Suprapubic skin (tissue), 4 donors: ENCODE results near the gene SH3TC1. TPM values are rescaled to one million over a fixed set of nuclear protein-coding genes. Genes with fewer than 3 reads are reported as not detected.

Experiments
- DNase-seq, 2 donors: peaks; one replicate each; pipeline ENCODE4 v3.0.0-alpha.2; 2019; ENCODE audit warnings: low spot score in 2 of 2
- H3K27ac ChIP-seq: fragments of 200-600 bp; sonication (generic); one replicate; pipeline ENCODE4 v1.5.1; 2019
- H3K27me3 ChIP-seq: fragments of 200-600 bp; sonication (generic); one replicate; pipeline ENCODE4 v1.5.1; 2019
- H3K36me3 ChIP-seq: fragments of 200-600 bp; sonication (generic); one replicate; pipeline ENCODE4 v1.5.1; 2019
- H3K4me1 ChIP-seq: fragments of 200-600 bp; sonication (generic); one replicate; pipeline ENCODE4 v1.5.1; 2019
- H3K4me3 ChIP-seq: fragments of 200-600 bp; sonication (generic); one replicate; pipeline ENCODE4 v1.5.1; 2019; ENCODE audit warnings: mild to moderate bottlenecking
- H3K9me3 ChIP-seq: fragments of 200-600 bp; sonication (generic); one replicate; pipeline ENCODE4 v1.5.1; 2019
- EP300 ChIP-seq: sonication (generic); formaldehyde crosslinking; IDR thresholded peaks from one replicate; pipeline ENCODE4 v1.6.1; 2017; ENCODE audit warnings: antibody characterized with exemption
- POLR2A ChIP-seq, 2 donors: fragments of 450-650 bp; IDR thresholded peaks; one replicate each; pipeline ENCODE4 v1.6.1; 2017; ENCODE audit warnings: antibody characterized with exemption in 2 of 2, mild to moderate bottlenecking in 2 of 2, moderate library complexity in 2 of 2
- POLR2AphosphoS5 ChIP-seq, 3 donors: sonication (generic); formaldehyde crosslinking; IDR thresholded peaks; one replicate each; pipeline ENCODE4 v1.6.1; 2017; ENCODE audit warnings: antibody characterized with exemption in 3 of 3
- WGBS: methylation state at CpG from one replicate; pipeline ENCODE4 v1.1.5; 2018; 5-methylcytosine and 5-hydroxymethylcytosine counted together
- total RNA-seq, 4 donors: library from RNA; depleted of rRNA; stranded (reverse); fragments of >200 nt; gene quantifications; one replicate each; pipeline ENCODE4 v1.1.0, GENCODE V29; 2016
- TF ChIP-seq, protein P1 (sequence below), 2 donors: fragments of 200-600 bp in 1 of 2; fragments of 450-650 bp in 1 of 2; sonication (generic) in 1 of 2; IDR thresholded peaks; one replicate each; pipeline ENCODE4 v1.5.1; 2016 to 2019; ENCODE audit warnings: antibody characterized with exemption in 2 of 2, mild to moderate bottlenecking in 1 of 2, moderate library complexity in 1 of 2

Gene SH3TC1
- total RNA-seq, 4 donors from 2014 or later = 6.3 to 15.1 (median 9.9) TPM

DNA sequence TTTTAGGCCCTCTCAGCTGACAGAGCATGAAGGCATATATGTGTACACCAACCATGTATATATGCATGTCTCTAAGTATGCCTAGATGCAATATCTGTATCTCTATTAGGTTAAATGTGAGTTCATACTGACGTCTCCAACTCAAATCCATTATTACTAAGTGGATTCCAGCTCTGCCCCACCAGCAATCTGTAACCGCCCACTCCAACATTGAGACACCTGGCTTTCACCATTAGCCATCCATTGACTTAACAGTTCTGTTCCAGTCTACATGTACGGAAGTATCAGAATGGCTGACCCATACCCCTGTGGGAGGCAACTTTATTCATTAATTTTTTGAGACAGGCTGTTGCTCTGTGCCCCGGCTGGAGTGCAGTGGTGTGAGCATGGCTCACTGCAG lies 15.0 kb upstream of the SH3TC1 start:
- Histone ChIP-seq H3K27me3 (no peaks in the 10 kb centered on the region), H3K4me1 (peaks cover 59% of the 10 kb centered on the region)
- 78% methylated on average over 4 of the region's 4 CpGs for WGBS

GRCh38 chr4:8185295-8185694 lies 13.8 kb upstream of the SH3TC1 start:
- no peaks in the 10 kb centered on the region for H3K9me3 ChIP-seq
- no peak for DNase-seq
- WGBS = 68% methylated on average over 9 of the region's 9 CpGs
- TF ChIP-seq POLR2A (IDR thresholded peaks at IDR 0.05) (no peak), POLR2AphosphoS5 (IDR thresholded peaks at IDR 0.05) (no peak), EP300 (no peak)
- TF ChIP-seq, protein P1, sequence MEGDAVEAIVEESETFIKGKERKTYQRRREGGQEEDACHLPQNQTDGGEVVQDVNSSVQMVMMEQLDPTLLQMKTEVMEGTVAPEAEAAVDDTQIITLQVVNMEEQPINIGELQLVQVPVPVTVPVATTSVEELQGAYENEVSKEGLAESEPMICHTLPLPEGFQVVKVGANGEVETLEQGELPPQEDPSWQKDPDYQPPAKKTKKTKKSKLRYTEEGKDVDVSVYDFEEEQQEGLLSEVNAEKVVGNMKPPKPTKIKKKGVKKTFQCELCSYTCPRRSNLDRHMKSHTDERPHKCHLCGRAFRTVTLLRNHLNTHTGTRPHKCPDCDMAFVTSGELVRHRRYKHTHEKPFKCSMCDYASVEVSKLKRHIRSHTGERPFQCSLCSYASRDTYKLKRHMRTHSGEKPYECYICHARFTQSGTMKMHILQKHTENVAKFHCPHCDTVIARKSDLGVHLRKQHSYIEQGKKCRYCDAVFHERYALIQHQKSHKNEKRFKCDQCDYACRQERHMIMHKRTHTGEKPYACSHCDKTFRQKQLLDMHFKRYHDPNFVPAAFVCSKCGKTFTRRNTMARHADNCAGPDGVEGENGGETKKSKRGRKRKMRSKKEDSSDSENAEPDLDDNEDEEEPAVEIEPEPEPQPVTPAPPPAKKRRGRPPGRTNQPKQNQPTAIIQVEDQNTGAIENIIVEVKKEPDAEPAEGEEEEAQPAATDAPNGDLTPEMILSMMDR (IDR thresholded peaks at IDR 0.05) = no peak
- H3K27me3 ChIP-seq = no peaks in the 10 kb centered on the region
- H3K4me3 ChIP-seq = no peak overlapping the region
- H3K27ac ChIP-seq = no peak overlapping the region
- H3K4me1 ChIP-seq = peaks cover 72% of the 10 kb centered on the region
- no peaks in the 10 kb centered on the region for H3K36me3 ChIP-seq

More for the DNA sequence above, 15.0 kb upstream of the SH3TC1 start:
- no peaks in the 10 kb centered on the region for H3K36me3 ChIP-seq
- peak overlapping the region; percentile 67 for H3K27ac ChIP-seq
- H3K9me3 ChIP-seq = no peaks in the 10 kb centered on the region
- DNase-seq = no peak
- no peak overlapping the region for H3K4me3 ChIP-seq
- TF ChIP-seq POLR2AphosphoS5 (IDR thresholded peaks at IDR 0.05) (no peak), POLR2A (IDR thresholded peaks at IDR 0.05) (no peak), EP300 (no peak)
- TF ChIP-seq, protein P1 (IDR thresholded peaks at IDR 0.05) = no peak

DNA sequence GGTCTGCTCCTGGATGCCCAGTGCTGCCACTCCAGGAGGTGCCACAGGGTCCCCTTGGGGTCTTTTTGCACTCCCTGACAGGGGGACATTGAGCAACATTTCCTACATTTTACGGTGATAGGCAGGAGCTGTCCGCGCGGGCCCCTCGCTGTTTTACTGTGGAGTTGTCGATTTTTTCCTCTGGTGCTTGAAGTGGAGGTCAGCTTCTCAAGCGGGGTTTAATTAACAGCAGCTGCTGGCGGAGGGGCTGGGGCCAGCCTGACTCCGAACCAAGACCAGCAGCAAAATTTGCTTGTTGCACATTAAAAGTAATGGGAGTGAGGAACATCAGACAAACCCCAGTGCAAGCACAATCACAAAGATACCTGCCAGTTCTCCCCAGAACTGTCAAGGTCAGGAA lies 13.2 kb upstream of the SH3TC1 start:
- 72% methylated on average over 5 of the region's 9 CpGs for WGBS
- DNase-seq = no peak
- H3K4me3 ChIP-seq = no peak overlapping the region
- no peak overlapping the region for H3K27ac ChIP-seq
- H3K27me3 ChIP-seq = no peaks in the 10 kb centered on the region
- TF ChIP-seq POLR2A (IDR thresholded peaks at IDR 0.05) = no peak
- no peaks in the 10 kb centered on the region for H3K36me3 ChIP-seq
- H3K9me3 ChIP-seq = no peaks in the 10 kb centered on the region
- H3K4me1 ChIP-seq = peaks cover 78% of the 10 kb centered on the region

DNA sequence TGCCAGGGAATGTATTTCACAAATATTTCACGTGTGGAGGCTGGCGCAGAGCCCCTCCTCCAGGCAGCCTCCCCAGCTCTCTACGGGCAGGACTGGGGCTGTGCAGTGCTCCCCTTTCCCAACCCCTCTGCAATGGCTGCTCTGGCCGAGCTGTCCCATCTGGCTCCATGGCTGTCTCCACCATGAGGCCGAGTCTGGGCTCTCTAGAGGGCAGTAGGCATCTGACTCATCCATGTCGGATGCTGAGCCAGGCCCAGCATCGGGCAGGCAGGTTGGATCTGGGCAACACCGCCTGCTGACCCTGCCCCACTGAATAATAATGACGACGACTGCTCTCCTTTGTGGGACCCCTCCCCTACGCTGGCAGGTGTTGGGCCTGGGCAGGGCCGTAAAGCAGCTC lies 11.0 kb upstream of the SH3TC1 start:
- DNase-seq = no peak
- H3K27ac ChIP-seq = peak overlapping the region; percentile 6
- H3K27me3 ChIP-seq = no peaks in the 10 kb centered on the region
- no peak overlapping the region for H3K4me3 ChIP-seq
- 70% methylated on average over 3 of the region's 12 CpGs for WGBS
- H3K4me1 ChIP-seq = peaks cover 74% of the 10 kb centered on the region
- TF ChIP-seq, protein P1 (IDR thresholded peaks at IDR 0.05) = no peak
- TF ChIP-seq POLR2AphosphoS5 (IDR thresholded peaks at IDR 0.05) (no peak), POLR2A (IDR thresholded peaks at IDR 0.05) (no peak), EP300 (no peak)
- H3K36me3 ChIP-seq = no peaks in the 10 kb centered on the region
- H3K9me3 ChIP-seq = no peaks in the 10 kb centered on the region

DNA sequence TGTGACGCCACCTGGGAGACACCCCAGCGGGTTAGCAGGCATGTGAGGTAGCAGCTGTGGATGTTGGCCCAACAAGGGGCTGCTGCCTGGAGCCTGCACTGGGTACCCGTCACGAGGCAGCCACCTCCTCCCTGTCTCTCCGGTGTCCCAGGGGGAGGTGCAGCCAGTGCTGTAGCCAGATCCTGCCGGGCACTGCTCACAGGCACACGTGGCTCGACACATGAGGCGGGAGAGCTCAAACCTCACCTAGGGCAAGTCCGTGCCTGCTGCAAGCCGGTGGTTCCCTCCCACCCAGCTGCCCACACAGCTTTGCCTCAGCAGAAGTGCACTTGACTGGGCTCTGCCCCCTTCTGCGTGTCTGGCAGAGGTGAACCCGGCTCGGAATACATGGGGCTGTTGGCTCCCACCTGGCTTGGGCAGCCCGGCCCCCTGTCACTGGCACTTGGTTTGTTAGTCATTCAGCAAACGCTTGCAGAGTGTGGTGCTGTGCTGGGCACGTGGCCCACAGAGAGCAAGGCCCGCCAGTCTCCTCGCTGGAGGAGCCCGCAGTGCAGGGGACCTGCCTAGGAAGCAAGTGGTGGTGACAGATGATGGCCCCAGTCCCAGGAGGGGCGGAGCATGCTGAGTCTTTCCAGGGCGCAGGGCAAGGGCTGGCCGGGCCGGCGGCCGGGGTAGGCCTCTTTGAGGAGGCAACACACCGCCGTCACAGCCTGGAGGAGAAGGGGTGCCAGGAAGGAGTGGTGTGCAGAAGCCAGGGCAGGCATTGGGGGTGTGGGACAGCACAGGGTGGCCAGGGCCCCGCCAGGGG lies 10.1 kb upstream of the SH3TC1 start:
- H3K9me3 ChIP-seq = no peaks in the 10 kb centered on the region
- H3K4me3 ChIP-seq = no peak overlapping the region
- WGBS = 45% methylated on average over 8 of the region's 29 CpGs
- no peaks in the 10 kb centered on the region for H3K36me3 ChIP-seq
- no peak for TF ChIP-seq POLR2AphosphoS5 (IDR thresholded peaks at IDR 0.05)
- H3K4me1 ChIP-seq = peaks cover 73% of the 10 kb centered on the region
- DNase-seq = peak in 1 of 2 donors; percentile 85
- H3K27me3 ChIP-seq = no peaks in the 10 kb centered on the region
- peak overlapping the region; percentile 63 for H3K27ac ChIP-seq

- no peaks in the 10 kb centered on the region for H3K9me3 ChIP-seq
- no peak overlapping the region for H3K4me3 ChIP-seq
- DNase-seq = no peak
- no peaks in the 10 kb centered on the region for H3K36me3 ChIP-seq
- no peaks in the 10 kb centered on the region for H3K27me3 ChIP-seq
- peak overlapping the region; percentile 63 for H3K27ac ChIP-seq
- TF ChIP-seq POLR2AphosphoS5 (IDR thresholded peaks at IDR 0.05) (no peak), POLR2A (IDR thresholded peaks at IDR 0.05) (no peak), EP300 (no peak)
- TF ChIP-seq, protein P1 (IDR thresholded peaks at IDR 0.05) = no peak
- H3K4me1 ChIP-seq = peaks cover 75% of the 10 kb centered on the region
- 85% methylated on average over 21 of the region's 26 CpGs for WGBS
Observed at GRCh38 chr4:8189551-8190466, 9.3 kb upstream of the SH3TC1 start.
